Retinal pigment epithelial cell (primary cell): ENCODE data around the gene IDS.

ENCODE experiments used
- DNase-seq: peaks from one replicate; pipeline ENCODE4 v3.0.0-alpha.2; 2010; ENCODE audit warnings: low read depth
- H3K4me3 ChIP-seq: 2 replicates; pipeline ENCODE4 v1.5.1; 2011; ENCODE audit warnings: mild to moderate bottlenecking, low read length, control low read depth, moderate library complexity
- TF ChIP-seq, protein P1 (sequence below): conservative IDR thresholded peaks from 2 replicates; pipeline ENCODE4 v1.5.1; 2011; ENCODE audit warnings: low read depth, low read length, control low read depth, inconsistent platforms

Gene IDS

DNA sequence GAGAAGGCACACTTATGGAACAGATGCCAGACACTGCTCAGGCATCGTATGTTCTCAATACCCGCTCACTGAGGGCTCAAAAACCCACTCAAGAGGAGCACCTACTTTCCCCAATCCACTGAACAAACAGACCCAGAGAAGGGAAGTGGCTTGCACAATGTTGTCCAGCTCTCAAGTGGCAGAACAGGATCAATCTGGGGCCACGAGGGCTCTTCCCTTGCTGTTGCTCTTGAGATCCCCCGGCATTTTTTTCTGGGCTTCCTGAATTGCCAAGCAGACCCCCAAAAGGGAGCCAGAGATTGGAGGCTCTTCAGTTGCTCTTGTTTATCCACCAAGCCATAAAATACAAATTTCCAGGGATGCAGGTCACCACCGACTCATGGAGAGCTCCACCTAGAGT is 35.7 kb downstream of the IDS start:
- TF ChIP-seq, protein P1, sequence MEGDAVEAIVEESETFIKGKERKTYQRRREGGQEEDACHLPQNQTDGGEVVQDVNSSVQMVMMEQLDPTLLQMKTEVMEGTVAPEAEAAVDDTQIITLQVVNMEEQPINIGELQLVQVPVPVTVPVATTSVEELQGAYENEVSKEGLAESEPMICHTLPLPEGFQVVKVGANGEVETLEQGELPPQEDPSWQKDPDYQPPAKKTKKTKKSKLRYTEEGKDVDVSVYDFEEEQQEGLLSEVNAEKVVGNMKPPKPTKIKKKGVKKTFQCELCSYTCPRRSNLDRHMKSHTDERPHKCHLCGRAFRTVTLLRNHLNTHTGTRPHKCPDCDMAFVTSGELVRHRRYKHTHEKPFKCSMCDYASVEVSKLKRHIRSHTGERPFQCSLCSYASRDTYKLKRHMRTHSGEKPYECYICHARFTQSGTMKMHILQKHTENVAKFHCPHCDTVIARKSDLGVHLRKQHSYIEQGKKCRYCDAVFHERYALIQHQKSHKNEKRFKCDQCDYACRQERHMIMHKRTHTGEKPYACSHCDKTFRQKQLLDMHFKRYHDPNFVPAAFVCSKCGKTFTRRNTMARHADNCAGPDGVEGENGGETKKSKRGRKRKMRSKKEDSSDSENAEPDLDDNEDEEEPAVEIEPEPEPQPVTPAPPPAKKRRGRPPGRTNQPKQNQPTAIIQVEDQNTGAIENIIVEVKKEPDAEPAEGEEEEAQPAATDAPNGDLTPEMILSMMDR = no peak
- H3K4me3 ChIP-seq = no peak overlapping the region
- no peak for DNase-seq

DNA sequence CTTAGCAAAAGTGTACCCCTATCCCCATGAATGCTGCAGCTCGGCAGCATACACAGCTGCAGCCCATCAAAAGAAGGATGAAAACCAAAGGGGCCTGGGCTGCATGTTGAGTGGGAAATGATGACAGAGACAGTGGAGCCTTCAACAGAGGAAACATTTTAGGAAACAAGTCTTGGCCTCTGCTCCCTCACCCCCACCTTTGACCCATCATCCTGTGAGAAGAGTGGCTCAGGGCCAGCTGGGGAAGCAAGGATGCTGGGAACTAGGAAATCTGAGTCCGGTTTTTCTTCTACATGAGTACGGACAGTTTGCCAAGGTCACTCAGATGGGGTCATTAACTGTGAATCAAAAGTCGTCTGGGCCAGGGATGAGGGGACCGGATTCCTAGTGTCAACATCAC is 37.2 kb downstream of the IDS start:
- DNase-seq = no peak

DNA sequence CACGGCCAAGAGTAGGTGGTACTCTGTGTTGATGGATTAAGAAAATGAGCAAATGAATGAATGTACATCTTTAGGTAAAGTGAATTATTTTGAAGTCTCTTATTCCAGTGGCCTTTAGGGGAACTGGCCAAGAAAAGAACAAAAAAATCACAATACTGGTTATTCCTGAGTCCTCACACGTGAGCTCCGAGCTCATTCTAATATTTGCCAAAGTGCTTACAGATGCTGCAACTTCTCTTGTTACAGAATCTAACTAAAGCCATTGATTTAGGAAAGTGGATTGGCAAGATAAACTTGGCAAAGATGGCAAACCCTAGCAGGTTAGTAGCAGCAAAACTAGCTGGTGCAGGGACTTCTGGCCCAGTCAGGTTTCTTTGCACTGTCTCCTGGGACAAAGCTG is 37.6 kb downstream of the IDS start:
- TF ChIP-seq, protein P1 = no peak
- DNase-seq = no peak
- no peak overlapping the region for H3K4me3 ChIP-seq

More for the DNA sequence above, 37.2 kb downstream of the IDS start:
- no peak overlapping the region for H3K4me3 ChIP-seq
- TF ChIP-seq, protein P1 = no peak

DNA sequence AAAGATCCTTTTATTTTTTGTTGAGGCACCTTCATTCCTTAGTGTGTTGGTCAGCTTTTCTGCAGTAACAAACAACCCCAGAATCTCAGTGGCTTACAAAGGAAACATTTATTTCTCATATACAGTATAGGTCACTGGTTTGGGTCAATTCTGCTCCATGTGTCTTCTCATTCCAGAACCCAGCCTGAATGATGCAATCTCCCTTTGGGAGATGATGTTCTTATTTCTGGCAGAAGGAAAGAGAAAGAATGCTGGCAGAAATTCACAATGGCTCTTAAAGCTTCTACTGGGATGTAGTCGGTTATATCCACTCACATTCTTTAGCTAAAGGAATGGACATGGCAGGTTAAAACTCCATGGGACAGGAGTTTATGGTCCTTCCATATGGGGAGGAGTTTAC is 42.3 kb downstream of the IDS start:
- DNase-seq = no peak
- TF ChIP-seq, protein P1 = no peak
- no peak overlapping the region for H3K4me3 ChIP-seq

DNA sequence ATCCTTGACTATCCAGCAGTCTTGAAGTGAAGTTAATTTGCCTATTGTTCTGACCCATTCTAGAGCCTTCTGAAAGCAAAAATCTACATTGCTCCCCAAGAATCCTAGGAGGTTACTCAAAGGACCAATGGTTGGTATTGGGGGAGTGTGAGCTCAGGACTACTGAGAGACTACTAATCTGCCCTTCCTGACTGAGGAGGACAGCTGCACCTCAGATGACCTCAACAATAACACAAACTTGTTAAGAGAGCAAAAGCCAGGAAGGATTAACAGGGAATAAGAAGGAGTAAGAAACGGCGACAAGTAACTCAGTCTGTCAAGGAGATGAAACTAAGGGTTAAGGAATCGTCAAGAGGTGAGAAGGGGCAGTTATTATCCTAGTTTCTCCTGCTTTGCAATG is 43.4 kb downstream of the IDS start:
- TF ChIP-seq, protein P1 = no peak
- H3K4me3 ChIP-seq = no peak overlapping the region
- no peak for DNase-seq

DNA sequence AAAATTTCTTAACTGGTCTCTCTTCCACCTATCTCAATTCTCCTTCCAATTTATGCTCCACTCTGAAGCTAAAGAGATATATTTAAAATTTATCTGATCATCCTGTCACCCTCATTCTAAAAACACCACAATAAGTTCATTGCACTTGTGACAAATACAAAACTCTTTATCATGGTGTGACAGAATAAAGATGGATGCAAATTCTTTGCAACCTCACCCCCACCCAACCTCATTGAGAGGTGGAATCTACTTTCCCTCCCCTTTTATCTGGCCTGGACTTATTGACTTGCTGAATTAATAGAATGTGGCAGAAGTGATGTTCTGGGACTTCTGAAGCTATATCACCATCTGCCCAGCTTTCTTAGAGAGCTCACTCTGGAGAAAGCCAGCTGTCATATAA is 46.5 kb downstream of the IDS start:
- H3K4me3 ChIP-seq = no peak overlapping the region
- no peak for DNase-seq
- TF ChIP-seq, protein P1 = no peak

DNA sequence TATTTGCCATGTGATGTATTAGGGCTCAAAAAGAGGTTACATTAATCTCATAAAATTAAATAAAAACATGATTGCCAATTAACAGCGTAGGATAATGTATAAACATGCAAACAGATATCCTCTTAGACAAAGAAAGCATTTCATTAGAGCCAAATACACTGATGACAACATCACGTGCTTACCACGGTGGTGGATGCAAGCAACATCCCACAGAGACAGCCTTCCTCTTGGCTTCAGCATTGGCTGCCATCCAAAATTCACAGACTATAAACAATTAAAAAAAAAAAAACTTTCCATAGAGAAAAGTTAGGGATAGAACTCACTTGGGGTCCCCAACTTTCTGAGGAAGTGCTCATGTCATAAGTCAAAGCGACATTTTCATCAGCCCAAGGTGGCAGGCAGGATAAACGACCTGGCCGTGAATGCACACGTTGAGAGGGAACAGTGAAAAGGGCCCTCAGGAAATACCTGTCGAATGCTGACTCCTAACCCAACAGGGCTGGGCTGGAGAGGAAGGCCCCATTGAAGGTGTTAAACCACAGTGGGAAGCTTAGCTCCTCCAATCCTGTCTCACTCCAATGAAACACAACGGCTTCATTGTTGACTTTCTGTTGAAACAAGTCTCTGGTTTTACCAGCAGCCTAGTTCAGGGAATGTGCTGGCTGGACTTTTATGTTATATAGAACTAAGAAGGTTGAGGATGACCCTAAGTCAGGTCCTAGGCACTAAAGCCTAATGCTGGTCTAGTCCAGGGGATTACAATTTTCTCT is 48.4 kb downstream of the IDS start:
- no peak overlapping the region for H3K4me3 ChIP-seq
- DNase-seq = no peak
- TF ChIP-seq, protein P1 = no peak
